Epithelial cell of proximal tubule (primary cell): Measurements from ENCODE around the gene DCBLD2. TPM values are rescaled to one million over a fixed set of nuclear protein-coding genes. Genes with fewer than 3 reads are reported as not detected.

Source experiments
- DNase-seq: peaks from one replicate; pipeline ENCODE4 v3.0.0-alpha.2; 2011; ENCODE audit warnings: low read depth
- H3K4me3 ChIP-seq: 2 replicates; pipeline ENCODE4 v1.5.1; 2011; ENCODE audit warnings: low read depth, mild to moderate bottlenecking, low read length
- CTCF ChIP-seq: conservative IDR thresholded peaks from 2 replicates; pipeline ENCODE4 v1.5.1; 2012; ENCODE audit warnings: low read depth, mild to moderate bottlenecking, low read length
- total RNA-seq: library from RNA; depleted of rRNA; stranded (reverse); fragments of >200 nt; gene quantifications from 2 replicates; pipeline ENCODE4 v1.2.3, GENCODE V29; 2015

The DCBLD2 gene
- total RNA-seq, 1 donor from 2014 or later = 846 TPM

GRCh38 chr3:98750276-98750919, 151.1 kb downstream of the DCBLD2 start:
- TF ChIP-seq CTCF = no peak
- no peak for DNase-seq
- no peak overlapping the region for H3K4me3 ChIP-seq

GRCh38 chr3:98746882-98747281, 154.6 kb downstream of the DCBLD2 start:
- no peak overlapping the region for H3K4me3 ChIP-seq
- no peak for TF ChIP-seq CTCF
- no peak for DNase-seq

- no peak for DNase-seq
- H3K4me3 ChIP-seq = no peak overlapping the region
- no peak for TF ChIP-seq CTCF
Observed at GRCh38 chr3:98746122-98746521, 155.4 kb downstream of the DCBLD2 start.

Other genes with a start within 250 kb of the DCBLD2 start
- 1.8 and 3.9 TPM in 2 replicates for gene ST3GAL6, start 138.4 kb downstream of the DCBLD2 start, total RNA-seq